Erythroblast (primary cell): ENCODE results near the gene STK36.

ENCODE experiments used
- GATA1 ChIP-seq: IDR thresholded peaks from 2 replicates; pipeline ENCODE4 v1.6.1; 2011; ENCODE audit warnings: low read depth, mild to moderate bottlenecking, control low read depth, low read length, moderate library complexity
- POLR2A ChIP-seq: IDR thresholded peaks from 2 replicates; pipeline ENCODE4 v1.6.1; 2011; ENCODE audit warnings: mild to moderate bottlenecking, low read length

DNA sequence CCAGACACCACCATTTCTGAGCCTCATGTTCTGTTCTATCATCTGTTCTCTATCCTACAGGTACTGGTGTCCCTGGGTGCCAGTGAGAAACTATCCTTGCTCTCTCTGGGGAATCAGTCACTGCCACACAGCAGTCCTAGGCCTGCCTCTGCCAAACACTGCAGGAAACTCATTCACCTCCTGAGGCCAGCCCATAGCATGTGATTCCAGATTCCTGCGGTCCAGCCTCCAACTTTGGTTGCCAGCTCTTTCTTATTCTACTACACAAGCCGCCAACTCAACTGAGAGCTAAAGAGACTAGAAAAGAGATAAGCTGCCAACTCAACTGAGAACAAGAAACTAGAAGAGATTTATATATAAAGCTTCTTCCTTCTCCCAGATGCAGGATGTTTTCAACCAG lies 29.9 kb downstream of the STK36 start:
- TF ChIP-seq POLR2A, result no peak
- no peak for TF ChIP-seq GATA1
